GM19240 (cell line): ENCODE results near the gene RBMS2.
A peak's percentile ranks its signal among the peaks of the same experiment; 100 is the strongest.
"Not testable (repeated sequence)": the region's sequence is repeated elsewhere in the genome, so short reads cannot be mapped to it uniquely, and the experiment has no call there.

Experiments used
- DNase-seq: peaks from one replicate; pipeline ENCODE4 v3.0.0; 2011; ENCODE audit warnings: low spot score; ENCODE audit not compliant: insufficient read length

Gene RBMS2

GRCh38 chr12:56521590-56522371, at the start of gene RBMS2:
Gene RBMS2 (plus strand): TSS chr12:56521820. CDS start chr12:56522024, 204 bp downstream.
- peak; percentile 30 for DNase-seq

DNA sequence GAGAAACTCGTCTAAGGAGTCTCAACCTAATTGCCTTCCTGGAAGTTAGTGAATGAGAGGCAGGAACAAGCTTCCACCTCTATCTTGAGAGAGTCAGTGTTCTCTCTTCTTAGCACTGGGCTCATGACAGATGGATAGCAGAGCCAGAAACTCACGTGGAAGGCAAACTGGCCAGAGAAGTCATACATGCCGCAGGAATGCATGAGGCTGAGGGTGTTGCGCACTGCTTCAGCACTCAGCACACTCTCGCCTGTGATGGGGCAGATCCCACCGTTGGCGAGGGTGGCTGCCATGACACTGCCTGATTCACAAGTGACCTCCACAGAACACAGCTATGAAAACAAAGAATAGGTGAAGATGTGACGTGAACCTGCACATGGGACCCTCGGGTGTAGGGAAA, 47.2 kb upstream of the RBMS2 start:
- no peak for DNase-seq

GRCh38 chr12:56476143-56476542, 45.5 kb upstream of the RBMS2 start:
- DNase-seq, result no peak

DNA sequence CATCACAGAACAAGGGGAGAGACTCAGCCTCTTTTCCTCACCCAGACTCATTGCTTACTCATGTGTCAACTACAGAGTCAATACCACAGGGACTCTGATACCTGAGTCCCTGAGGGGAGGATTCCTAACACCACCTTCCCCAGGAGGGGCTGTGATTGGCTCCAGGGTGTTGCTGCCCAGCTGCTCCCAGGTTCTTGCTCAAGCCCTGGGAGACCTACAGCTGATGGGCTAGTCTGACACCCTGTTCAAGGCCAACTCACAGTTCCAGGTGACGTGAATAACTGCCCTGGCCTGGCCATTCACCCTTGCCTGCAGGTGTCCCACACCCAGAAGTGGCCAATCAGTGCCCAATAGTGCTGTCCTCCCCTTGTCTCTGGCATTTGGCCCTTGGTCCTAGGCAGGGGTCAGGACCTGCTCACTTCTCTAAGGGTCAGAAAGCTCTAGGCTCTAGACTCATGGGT, 44.6 kb upstream of the RBMS2 start:
- DNase-seq, result no peak

GRCh38 chr12:56477521-56478225, 43.9 kb upstream of the RBMS2 start:
- no peak for DNase-seq

DNA sequence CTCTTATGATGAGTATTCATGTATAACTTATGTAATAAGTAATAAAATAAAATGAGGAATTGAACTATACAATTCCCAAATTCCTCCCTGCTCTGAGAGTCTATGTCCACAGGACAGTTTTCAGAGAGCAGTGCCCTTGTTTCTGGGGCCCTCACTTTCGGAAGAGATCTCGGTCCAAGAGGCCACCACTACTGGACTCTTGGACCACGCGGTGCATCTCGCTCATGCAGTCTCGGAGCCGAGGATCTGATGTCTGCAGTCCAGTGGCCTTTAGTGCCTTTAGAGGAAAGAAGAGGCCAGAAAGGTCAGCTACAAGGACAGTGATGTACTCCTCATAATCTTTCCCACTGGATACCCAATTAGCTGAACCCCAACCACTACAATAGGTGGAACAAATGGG, 42.0 kb upstream of the RBMS2 start:
- no peak for DNase-seq

DNA sequence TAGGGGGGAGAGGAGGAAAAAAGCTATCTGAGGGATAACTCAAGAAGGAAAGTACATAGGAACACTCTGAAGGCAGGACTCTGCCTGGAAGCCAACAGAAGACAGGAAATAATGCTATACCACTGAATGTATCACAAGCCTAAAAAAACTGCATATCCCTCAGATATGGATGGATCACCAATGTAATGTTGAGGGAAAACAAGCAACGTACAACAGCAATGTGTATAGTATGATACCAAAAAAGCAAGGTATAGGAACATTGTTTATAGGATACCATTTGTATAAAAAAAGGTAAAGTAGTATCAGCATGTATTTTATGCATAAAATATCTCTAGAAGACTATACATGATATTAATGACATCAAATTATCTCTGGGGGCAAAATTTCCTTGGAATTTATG, 37.1 kb upstream of the RBMS2 start:
- no peak for DNase-seq

DNA sequence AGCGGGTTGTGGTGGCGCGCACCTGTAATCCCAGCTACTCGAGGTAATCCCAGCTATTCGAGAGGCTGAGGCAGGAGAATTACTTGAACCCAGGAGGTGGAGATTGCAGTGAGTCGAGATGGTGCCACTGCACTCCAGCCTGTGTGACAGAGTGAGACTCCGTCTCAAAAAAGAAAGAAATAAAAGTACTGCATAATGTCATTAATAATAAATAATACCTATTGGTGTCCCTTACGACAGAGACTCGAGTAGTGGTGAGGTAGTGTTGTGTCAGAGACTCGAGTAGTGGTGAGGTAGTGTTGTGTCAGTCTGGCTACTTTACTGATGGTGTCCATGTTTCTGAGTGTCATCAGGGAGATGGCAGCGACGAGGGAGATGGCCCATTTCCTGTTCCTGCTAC, 34.9 kb upstream of the RBMS2 start:
- no peak for DNase-seq

- DNase-seq, result no peak
These were observed 34.1 kb upstream of the RBMS2 start for GRCh38 chr12:56487448-56488040.

GRCh38 chr12:56488041-56488955, 33.3 kb upstream of the RBMS2 start, which contains the start of gene GLS2:
Gene GLS2 (minus strand): TSS chr12:56488161. CDS start chr12:56488118, 43 bp downstream.
- DNase-seq, result peak; percentile 65

- no peak for DNase-seq
These were observed 31.3 kb upstream of the RBMS2 start for GRCh38 chr12:56490360-56490759.

DNA sequence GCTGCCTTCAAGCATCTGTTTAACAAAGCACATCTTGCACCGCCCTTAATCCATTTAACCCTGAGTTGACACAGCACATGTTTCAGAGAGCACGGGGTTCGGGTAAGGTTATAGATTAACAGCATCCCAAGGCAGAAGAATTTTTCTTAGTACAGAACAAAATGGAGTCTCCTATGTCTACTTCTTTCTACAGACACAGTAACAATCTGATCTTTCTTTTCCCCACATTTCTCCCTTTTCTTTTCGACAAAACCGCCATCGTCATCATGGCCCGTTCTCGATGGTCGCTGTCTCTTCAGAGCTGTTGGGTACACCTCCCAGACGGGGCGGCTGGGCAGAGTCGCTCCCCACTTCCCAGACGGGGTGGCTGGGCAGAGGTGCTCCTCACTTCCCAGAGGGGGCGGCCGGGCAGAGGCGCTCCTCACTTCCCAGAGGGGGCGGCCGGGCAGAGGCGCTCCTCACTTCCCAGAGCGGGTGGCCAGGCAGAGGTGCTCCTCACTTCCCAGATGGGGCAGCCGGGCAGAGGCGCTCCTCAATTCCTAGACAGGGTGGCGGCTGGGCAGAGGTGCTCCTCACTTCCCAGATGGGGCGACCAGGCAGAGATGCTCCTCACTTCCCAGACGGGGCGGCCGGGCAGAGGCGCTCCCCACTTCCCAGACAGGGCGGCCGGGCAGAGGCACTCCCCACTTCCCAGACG, 28.1 kb upstream of the RBMS2 start:
- DNase-seq, result not testable (repeated sequence)

- not testable (repeated sequence) for DNase-seq
These were observed 27.6 kb upstream of the RBMS2 start for GRCh38 chr12:56494106-56494415.

DNA sequence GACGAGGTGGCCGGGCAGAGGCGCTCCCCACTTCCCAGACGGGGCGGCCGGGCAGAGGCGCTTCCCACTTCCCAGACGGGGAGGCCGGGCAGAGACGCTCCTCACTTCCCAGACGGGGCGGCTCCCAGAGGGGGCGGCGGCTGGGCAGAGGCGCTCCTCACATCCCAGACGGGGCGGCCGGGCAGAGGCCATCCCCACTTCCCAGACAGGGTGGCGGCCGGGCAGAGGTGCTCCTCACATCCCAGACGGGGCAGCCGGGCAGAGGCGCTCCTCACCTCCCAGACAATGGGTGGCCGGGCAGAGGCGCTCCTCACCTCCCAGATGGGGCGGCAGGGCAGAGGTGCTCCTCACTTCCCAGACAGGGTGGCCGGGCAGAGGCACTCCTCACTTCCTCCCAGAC, 27.1 kb upstream of the RBMS2 start:
- not testable (repeated sequence) for DNase-seq

DNA sequence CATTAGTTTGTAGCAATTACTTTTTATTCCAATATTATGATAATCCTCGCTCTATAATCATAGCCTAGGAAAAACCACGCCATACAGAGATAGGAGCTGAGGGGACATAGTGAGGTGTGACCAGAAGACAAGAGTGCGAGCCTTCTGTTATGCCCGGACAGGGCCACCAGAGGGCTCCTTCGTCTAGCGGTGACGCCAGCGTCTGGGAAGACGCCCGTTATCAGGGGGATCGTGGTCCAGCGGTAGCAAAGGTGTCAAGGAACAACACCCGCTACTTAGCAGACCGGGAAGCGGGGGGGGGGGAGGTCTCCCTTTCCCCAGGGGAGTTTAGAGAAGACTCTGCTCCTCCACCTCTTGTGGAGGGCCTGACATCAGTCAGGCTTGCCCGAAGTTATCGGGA, 24.9 kb upstream of the RBMS2 start:
- not testable (repeated sequence) for DNase-seq

DNA sequence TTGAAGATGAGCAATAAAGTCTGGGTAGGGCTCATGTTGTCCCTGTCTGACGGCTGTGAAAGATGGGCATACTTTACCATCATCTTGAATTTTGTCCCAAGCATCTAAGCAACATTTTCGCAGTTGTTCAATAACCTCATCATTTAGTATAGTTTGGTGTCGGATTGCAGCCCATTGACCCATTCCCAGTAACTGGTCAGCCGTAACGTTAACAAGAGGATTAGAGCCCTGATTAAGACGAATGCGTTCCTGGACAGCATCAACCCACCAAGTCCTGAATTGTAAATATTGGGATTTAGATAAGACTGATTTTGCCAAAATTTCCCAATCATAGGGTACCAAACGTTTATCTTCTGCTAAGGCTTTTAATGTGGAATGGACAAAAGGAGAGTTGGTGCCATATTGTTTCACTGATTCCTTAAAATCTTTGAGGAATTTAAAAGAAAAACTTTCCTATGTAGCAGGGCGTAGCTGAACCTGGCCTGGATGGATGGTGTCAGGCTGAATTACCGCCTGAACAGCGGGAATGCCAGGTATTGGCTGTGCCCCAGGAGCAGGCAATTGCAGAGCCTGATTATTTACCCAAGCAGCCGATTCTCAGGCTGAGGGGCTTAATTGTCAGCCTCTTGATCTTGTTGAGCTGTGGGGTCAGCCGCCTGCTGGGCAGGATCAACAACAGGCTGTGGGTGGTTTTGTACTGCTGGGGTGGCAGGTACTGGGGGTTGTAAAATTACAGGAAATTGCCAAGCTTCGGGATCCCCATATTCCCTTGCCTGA, 23.3 kb upstream of the RBMS2 start:
- not testable (repeated sequence) for DNase-seq

- not testable (repeated sequence) for DNase-seq
These were observed 22.2 kb upstream of the RBMS2 start for GRCh38 chr12:56499452-56499851.

- DNase-seq, result not testable (repeated sequence)
These were observed 21.7 kb upstream of the RBMS2 start for GRCh38 chr12:56499879-56500278.

GRCh38 chr12:56510786-56511185, 10.8 kb upstream of the RBMS2 start:
- no peak for DNase-seq

DNA sequence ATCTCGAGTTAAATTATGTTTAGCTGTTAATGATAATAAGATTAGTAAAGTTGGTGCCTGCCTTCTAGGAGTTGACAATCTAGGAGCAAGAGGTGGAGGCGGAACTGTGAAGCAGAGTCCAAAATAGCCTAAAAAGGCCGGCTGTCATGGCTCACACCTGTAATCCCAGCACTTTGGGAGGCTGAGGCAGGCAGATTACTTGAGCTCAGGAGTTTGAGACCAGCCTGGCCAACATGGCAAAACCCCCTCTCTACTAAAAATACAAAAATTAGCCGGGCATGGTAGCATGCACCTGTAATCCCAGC, 7.7 kb upstream of the RBMS2 start:
- not testable (repeated sequence) for DNase-seq
